SK-N-SH treated with all-trans-retinoic acid at 6 μM for 48 hours (cell line): ENCODE measurements around the gene TMEM132C.

Experiments
- ARNTL ChIP-seq: fragments of 450-650 bp; formaldehyde crosslinking; IDR thresholded peaks from 2 replicates; pipeline ENCODE4 v1.5.0; 2020; ENCODE audit warnings: low read depth, mild to moderate bottlenecking, moderate library complexity, borderline replicate concordance
- ESRRG ChIP-seq: fragments of 250-450 bp; sonication (Bioruptor Pico); IDR thresholded peaks from 2 replicates; pipeline ENCODE4 v1.6.1; 2021; ENCODE audit warnings: mild to moderate bottlenecking
- OSR1 ChIP-seq: fragments of 250-450 bp; sonication (Bioruptor Pico); IDR thresholded peaks from 2 replicates; pipeline ENCODE4 v1.8.0; 2022; ENCODE audit warnings: moderate library complexity, mild to moderate bottlenecking, inconsistent platforms
- PATZ1 ChIP-seq: fragments of 250-450 bp; sonication (Bioruptor Pico); IDR thresholded peaks from 2 replicates; pipeline ENCODE4 v1.8.0; 2020; ENCODE audit warnings: mild to moderate bottlenecking, moderate library complexity, borderline replicate concordance
- PPARA ChIP-seq: fragments of 250-450 bp; sonication (Bioruptor Pico); IDR thresholded peaks from 2 replicates; pipeline ENCODE4 v1.5.0; 2020; ENCODE audit warnings: mild to moderate bottlenecking, borderline replicate concordance
- RARB ChIP-seq: fragments of 250-450 bp; sonication (Bioruptor Pico); IDR thresholded peaks from 2 replicates; pipeline ENCODE4 v1.8.0; 2021; ENCODE audit warnings: mild to moderate bottlenecking, moderate library complexity
- SNAI2 ChIP-seq: fragments of 250-450 bp; sonication (Bioruptor Pico); IDR thresholded peaks from 2 replicates; pipeline ENCODE4 v1.5.0; 2020; ENCODE audit warnings: mild to moderate bottlenecking, moderate library complexity
- TOX ChIP-seq: fragments of 250-450 bp; sonication (Bioruptor Pico); IDR thresholded peaks from 2 replicates; pipeline ENCODE4 v1.8.0; 2021; ENCODE audit warnings: mild to moderate bottlenecking, moderate library complexity, borderline replicate concordance
- ZFP30 ChIP-seq: fragments of 450-650 bp; formaldehyde crosslinking; IDR thresholded peaks from 2 replicates; pipeline ENCODE4 v1.5.0; 2022; ENCODE audit warnings: mild to moderate bottlenecking, moderate library complexity
- ZNF70 ChIP-seq: fragments of 450-650 bp; formaldehyde crosslinking; IDR thresholded peaks from 2 replicates; pipeline ENCODE4 v1.5.0; 2020; ENCODE audit warnings: mild to moderate bottlenecking, moderate library complexity
- TF ChIP-seq, protein P1 (sequence below): fragments of 250-450 bp; sonication (Bioruptor Pico); IDR thresholded peaks from 2 replicates; pipeline ENCODE4 v1.5.0; 2020; ENCODE audit warnings: mild to moderate bottlenecking, moderate library complexity
- TF ChIP-seq, protein P2 (sequence below): fragments of 250-450 bp; sonication (Bioruptor Pico); IDR thresholded peaks from 2 replicates; pipeline ENCODE4 v1.5.1; 2020; ENCODE audit warnings: low read depth, mild to moderate bottlenecking, moderate library complexity

DNA sequence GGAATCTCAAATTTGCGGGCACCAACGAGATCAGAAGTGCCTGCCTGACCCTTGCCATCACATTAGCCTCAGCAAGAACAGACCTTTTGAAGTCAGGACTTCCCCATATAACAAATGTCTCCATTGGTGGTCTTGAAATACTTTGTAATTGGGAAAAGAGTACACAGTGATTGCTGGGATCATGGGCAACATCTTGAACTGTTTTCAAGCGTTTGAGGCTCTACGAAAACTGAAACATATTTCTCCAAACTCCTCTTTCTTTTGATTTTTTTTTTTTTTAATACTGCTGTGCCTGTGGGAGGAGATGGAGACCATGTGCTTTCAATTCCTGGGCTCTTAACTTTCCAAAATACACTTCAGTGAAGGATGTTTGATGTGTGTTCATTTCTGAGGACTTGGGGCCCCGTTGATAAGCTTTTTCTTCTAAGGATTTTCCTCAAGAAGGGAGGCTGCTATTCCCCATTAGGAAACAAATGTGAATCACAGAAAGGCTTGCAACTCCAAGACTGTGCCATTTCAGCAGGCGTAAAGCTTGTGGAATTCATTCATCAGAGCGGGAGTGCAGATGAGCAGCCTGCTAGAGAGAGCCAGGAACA, 94.5 kb downstream of the TMEM132C start:
- TF ChIP-seq, protein P1, sequence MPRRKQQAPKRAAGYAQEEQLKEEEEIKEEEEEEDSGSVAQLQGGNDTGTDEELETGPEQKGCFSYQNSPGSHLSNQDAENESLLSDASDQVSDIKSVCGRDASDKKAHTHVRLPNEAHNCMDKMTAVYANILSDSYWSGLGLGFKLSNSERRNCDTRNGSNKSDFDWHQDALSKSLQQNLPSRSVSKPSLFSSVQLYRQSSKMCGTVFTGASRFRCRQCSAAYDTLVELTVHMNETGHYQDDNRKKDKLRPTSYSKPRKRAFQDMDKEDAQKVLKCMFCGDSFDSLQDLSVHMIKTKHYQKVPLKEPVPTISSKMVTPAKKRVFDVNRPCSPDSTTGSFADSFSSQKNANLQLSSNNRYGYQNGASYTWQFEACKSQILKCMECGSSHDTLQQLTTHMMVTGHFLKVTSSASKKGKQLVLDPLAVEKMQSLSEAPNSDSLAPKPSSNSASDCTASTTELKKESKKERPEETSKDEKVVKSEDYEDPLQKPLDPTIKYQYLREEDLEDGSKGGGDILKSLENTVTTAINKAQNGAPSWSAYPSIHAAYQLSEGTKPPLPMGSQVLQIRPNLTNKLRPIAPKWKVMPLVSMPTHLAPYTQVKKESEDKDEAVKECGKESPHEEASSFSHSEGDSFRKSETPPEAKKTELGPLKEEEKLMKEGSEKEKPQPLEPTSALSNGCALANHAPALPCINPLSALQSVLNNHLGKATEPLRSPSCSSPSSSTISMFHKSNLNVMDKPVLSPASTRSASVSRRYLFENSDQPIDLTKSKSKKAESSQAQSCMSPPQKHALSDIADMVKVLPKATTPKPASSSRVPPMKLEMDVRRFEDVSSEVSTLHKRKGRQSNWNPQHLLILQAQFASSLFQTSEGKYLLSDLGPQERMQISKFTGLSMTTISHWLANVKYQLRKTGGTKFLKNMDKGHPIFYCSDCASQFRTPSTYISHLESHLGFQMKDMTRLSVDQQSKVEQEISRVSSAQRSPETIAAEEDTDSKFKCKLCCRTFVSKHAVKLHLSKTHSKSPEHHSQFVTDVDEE (CRISPR knock-in tag) = no peak
- TF ChIP-seq ARNTL (CRISPR knock-in tag) = no peak
- TF ChIP-seq PPARA (CRISPR knock-in tag) = no peak
- no peak for TF ChIP-seq ZFP30
- no peak for TF ChIP-seq PATZ1 (CRISPR knock-in tag)
- no peak for TF ChIP-seq RARB
- no peak for TF ChIP-seq TOX (CRISPR knock-in tag)
- TF ChIP-seq ESRRG (CRISPR knock-in tag) = no peak
- no peak for TF ChIP-seq SNAI2
- TF ChIP-seq, protein P2, sequence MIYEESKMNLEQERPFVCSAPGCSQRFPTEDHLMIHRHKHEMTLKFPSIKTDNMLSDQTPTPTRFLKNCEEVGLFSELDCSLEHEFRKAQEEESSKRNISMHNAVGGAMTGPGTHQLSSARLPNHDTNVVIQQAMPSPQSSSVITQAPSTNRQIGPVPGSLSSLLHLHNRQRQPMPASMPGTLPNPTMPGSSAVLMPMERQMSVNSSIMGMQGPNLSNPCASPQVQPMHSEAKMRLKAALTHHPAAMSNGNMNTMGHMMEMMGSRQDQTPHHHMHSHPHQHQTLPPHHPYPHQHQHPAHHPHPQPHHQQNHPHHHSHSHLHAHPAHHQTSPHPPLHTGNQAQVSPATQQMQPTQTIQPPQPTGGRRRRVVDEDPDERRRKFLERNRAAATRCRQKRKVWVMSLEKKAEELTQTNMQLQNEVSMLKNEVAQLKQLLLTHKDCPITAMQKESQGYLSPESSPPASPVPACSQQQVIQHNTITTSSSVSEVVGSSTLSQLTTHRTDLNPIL (CRISPR knock-in tag) = no peak
- no peak for TF ChIP-seq OSR1
- no peak for TF ChIP-seq ZNF70 (CRISPR knock-in tag)
